CD4-positive, CD25-positive, alpha-beta regulatory T cell (primary cell): ENCODE measurements around the gene SLC9A7. TPM values are rescaled to one million over a fixed set of nuclear protein-coding genes. Genes with fewer than 3 reads are reported as not detected.

ENCODE experiments used
- ATAC-seq, 2 donors: fragments of 150-1000 bp; cut with Tn5 transposase; one replicate each; pipeline ENCODE4 v1.10.0; 2021; ENCODE audit warnings: low read depth in 2 of 2, moderate number of reproducible peaks in 2 of 2, moderate library complexity in 1 of 2
- DNase-seq, 3 donors: peaks; one replicate each; pipeline versions ENCODE4 v3.0.0 to v3.0.0-alpha.2; 2012 to 2022; ENCODE audit warnings: mixed read lengths in 1 of 3
- H3K27ac ChIP-seq: one replicate; pipeline ENCODE4 v1.7.0; 2013; ENCODE audit warnings: mild to moderate bottlenecking, low read length; ENCODE audit not compliant: insufficient read depth, poor library complexity, severe bottlenecking
- H3K27me3 ChIP-seq: one replicate; pipeline ENCODE4 v1.7.0; 2013; ENCODE audit warnings: low read length; ENCODE audit not compliant: control insufficient read depth, insufficient read depth
- H3K36me3 ChIP-seq: one replicate; pipeline ENCODE4 v1.7.0; 2013; ENCODE audit warnings: mild to moderate bottlenecking, low read length, moderate library complexity; ENCODE audit not compliant: control insufficient read depth, insufficient read depth
- H3K4me1 ChIP-seq: 2 replicates; pipeline ENCODE4 v1.7.0; 2013; ENCODE audit warnings: mild to moderate bottlenecking, low read length; ENCODE audit not compliant: insufficient read depth, control insufficient read depth, poor library complexity, severe bottlenecking
- H3K4me3 ChIP-seq: one replicate; pipeline ENCODE4 v1.7.0; 2013; ENCODE audit warnings: low read depth, mild to moderate bottlenecking, low read length, moderate library complexity
- H3K9me3 ChIP-seq, 2 experiments: 1 replicate in 1 of 2; 2 replicates in 1 of 2; pipeline ENCODE4 v1.7.0; 2013; ENCODE audit warnings: low read length in 2 of 2, mild to moderate bottlenecking in 1 of 2, moderate library complexity in 1 of 2; ENCODE audit not compliant: control insufficient read depth in 2 of 2
- H3K27ac Mint-ChIP-seq, 3 donors: one replicate each; pipeline ENCODE4 v1.8.0; 2020 to 2022; ENCODE audit warnings: mild to moderate bottlenecking in 3 of 3, mixed read lengths in 3 of 3, moderate library complexity in 2 of 3
- H3K27me3 Mint-ChIP-seq: one replicate; pipeline ENCODE4 v1.8.0; 2022; ENCODE audit warnings: mild to moderate bottlenecking, mixed read lengths
- H3K36me3 Mint-ChIP-seq: one replicate; pipeline ENCODE4 v1.8.0; 2020; ENCODE audit warnings: mixed read lengths
- H3K4me1 Mint-ChIP-seq, 4 donors: one replicate each; pipeline ENCODE4 v1.8.0; 2020 to 2022; ENCODE audit warnings: mixed read lengths in 4 of 4, mild to moderate bottlenecking in 1 of 4
- H3K4me3 Mint-ChIP-seq, 4 donors: one replicate each; pipeline ENCODE4 v1.8.0; 2020 to 2022; ENCODE audit warnings: mild to moderate bottlenecking in 4 of 4, mixed read lengths in 4 of 4, moderate library complexity in 3 of 4
- H3K9me3 Mint-ChIP-seq, 7 donors: one replicate each; pipeline ENCODE4 v1.8.0; 2020 to 2022; ENCODE audit warnings: mixed read lengths in 7 of 7, mild to moderate bottlenecking in 3 of 7, moderate library complexity in 2 of 7
- polyA plus RNA-seq, 4 donors: library from polyadenylated mRNA; unstranded; fragments of 300-500 nt; fragmentation: Illumina TruSeq; gene quantifications; one replicate each; pipeline ENCODE4 v1.2.3, GENCODE V29; 2021
- total RNA-seq: library from RNA; stranded (reverse); gene quantifications from one replicate; pipeline ENCODE4 v1.2.3, GENCODE V29; 2022

SLC9A7 gene
- total and polyA plus RNA-seq, 5 donors from 2014 or later = 3.6 to 6.4 (median 4.2) TPM

- no peaks in the 10 kb centered on the region for H3K9me3 ChIP-seq
- H3K4me3 Mint-ChIP-seq = peak overlapping the region in 2 of 4 donors; percentile 30 to 50
- peak overlapping the region; percentile 37 for H3K4me3 ChIP-seq
- ATAC-seq (no peak), DNase-seq (no peak)
- peaks cover 5% of the 10 kb centered on the region for H3K36me3 ChIP-seq
- peaks cover 0 to 3% (median 0%) of the 10 kb centered on the region in 7 donors for H3K9me3 Mint-ChIP-seq
- H3K27ac Mint-ChIP-seq = peak overlapping the region in 1 of 3 donors; percentile 92
- peaks cover 24% of the 10 kb centered on the region for H3K4me1 ChIP-seq
- peaks cover 13 to 31% (median 21%) of the 10 kb centered on the region in 4 donors for H3K4me1 Mint-ChIP-seq
- H3K27me3 ChIP-seq = no peaks in the 10 kb centered on the region
- H3K27ac ChIP-seq = no peak overlapping the region
- H3K36me3 Mint-ChIP-seq = peaks cover 3% of the 10 kb centered on the region
- H3K27me3 Mint-ChIP-seq = no peaks in the 10 kb centered on the region
These were observed 141.0 kb downstream of the SLC9A7 start for GRCh38 chrX:46617906-46618305.

GRCh38 chrX:46611658-46612362 lies 147.1 kb downstream of the SLC9A7 start:
- ATAC-seq = peak; percentile 81 to 90
- Mint-ChIP-seq H3K27ac (peak overlapping the region; percentile 11 to 61 (median 34)), H3K4me3 (peak overlapping the region; percentile 20 to 78 (median 70)), H3K9me3 (no peaks in the 10 kb centered on the region), H3K36me3 (no peaks in the 10 kb centered on the region), H3K27me3 (no peaks in the 10 kb centered on the region), H3K4me1 (peaks cover 12 to 56% (median 28%) of the 10 kb centered on the region in 4 donors)
- Histone ChIP-seq H3K4me1 (peaks cover 41% of the 10 kb centered on the region), H3K9me3 (no peaks in the 10 kb centered on the region), H3K27me3 (no peaks in the 10 kb centered on the region), H3K27ac (peak overlapping the region; percentile 37), H3K4me3 (peak overlapping the region; percentile 59), H3K36me3 (no peaks in the 10 kb centered on the region)
- DNase-seq = peak; percentile 8 to 79 (median 58)

GRCh38 chrX:46610070-46610658 lies 148.8 kb downstream of the SLC9A7 start:
- no peaks in the 10 kb centered on the region for H3K9me3 Mint-ChIP-seq
- Histone ChIP-seq H3K36me3 (no peaks in the 10 kb centered on the region), H3K4me3 (peak overlapping the region; percentile 34), H3K9me3 (no peaks in the 10 kb centered on the region), H3K27me3 (no peaks in the 10 kb centered on the region), H3K4me1 (peaks cover 40% of the 10 kb centered on the region), H3K27ac (peak overlapping the region; percentile 45)
- no peaks in the 10 kb centered on the region for H3K27me3 Mint-ChIP-seq
- peak in 1 of 2 donors; percentile 36 for ATAC-seq
- peak overlapping the region in 1 of 3 donors; percentile 17 for H3K27ac Mint-ChIP-seq
- H3K4me1 Mint-ChIP-seq = peaks cover 11 to 56% (median 26%) of the 10 kb centered on the region in 4 donors
- no peaks in the 10 kb centered on the region for H3K36me3 Mint-ChIP-seq
- H3K4me3 Mint-ChIP-seq = peak overlapping the region in 2 of 4 donors; percentile 1 to 65
- DNase-seq = peak in 1 of 3 donors; percentile 57

- no peaks in the 10 kb centered on the region for H3K27me3 ChIP-seq
These were observed 151.0 kb downstream of the SLC9A7 start for GRCh38 chrX:46607916-46608315.

GRCh38 chrX:46602468-46603102 lies 156.3 kb downstream of the SLC9A7 start:
- peaks cover 4% of the 10 kb centered on the region for H3K36me3 Mint-ChIP-seq
- H3K4me1 Mint-ChIP-seq = peaks cover 4 to 30% (median 8%) of the 10 kb centered on the region in 4 donors
- H3K27ac ChIP-seq = no peak overlapping the region
- peaks cover 7% of the 10 kb centered on the region for H3K36me3 ChIP-seq
- ATAC-seq (no peak), DNase-seq (no peak)
- no peaks in the 10 kb centered on the region for H3K27me3 ChIP-seq
- H3K4me1 ChIP-seq = no peaks in the 10 kb centered on the region
- H3K4me3 Mint-ChIP-seq = no peak overlapping the region
- no peaks in the 10 kb centered on the region for H3K9me3 Mint-ChIP-seq
- H3K4me3 ChIP-seq = no peak overlapping the region
- H3K27me3 Mint-ChIP-seq = no peaks in the 10 kb centered on the region
- peak overlapping the region in 2 of 3 donors; percentile 43 to 68 for H3K27ac Mint-ChIP-seq
- H3K9me3 ChIP-seq = no peaks in the 10 kb centered on the region

More at GRCh38 chrX:46607916-46608315, 151.0 kb downstream of the SLC9A7 start:
- Mint-ChIP-seq H3K27me3 (no peaks in the 10 kb centered on the region), H3K4me3 (peak overlapping the region in 1 of 4 donors; percentile 23), H3K4me1 (peaks cover 11 to 51% (median 20%) of the 10 kb centered on the region in 4 donors), H3K27ac (peak overlapping the region in 2 of 3 donors; percentile 3 to 32), H3K36me3 (no peaks in the 10 kb centered on the region), H3K9me3 (no peaks in the 10 kb centered on the region)
- H3K36me3 ChIP-seq = no peaks in the 10 kb centered on the region
- DNase-seq (no peak), ATAC-seq (no peak)
- no peak overlapping the region for H3K4me3 ChIP-seq
- no peaks in the 10 kb centered on the region for H3K9me3 ChIP-seq
- H3K27ac ChIP-seq = no peak overlapping the region
- peaks cover 32% of the 10 kb centered on the region for H3K4me1 ChIP-seq

- Histone ChIP-seq H3K36me3 (peaks cover 7% of the 10 kb centered on the region), H3K27me3 (no peaks in the 10 kb centered on the region), H3K27ac (no peak overlapping the region), H3K9me3 (no peaks in the 10 kb centered on the region), H3K4me3 (no peak overlapping the region), H3K4me1 (no peaks in the 10 kb centered on the region)
- Mint-ChIP-seq H3K36me3 (peaks cover 4% of the 10 kb centered on the region), H3K4me3 (no peak overlapping the region), H3K9me3 (no peaks in the 10 kb centered on the region), H3K27ac (no peak overlapping the region), H3K27me3 (no peaks in the 10 kb centered on the region), H3K4me1 (peaks cover 4 to 33% (median 10%) of the 10 kb centered on the region in 4 donors)
- no peak for DNase-seq
- ATAC-seq = no peak
These were observed 157.6 kb downstream of the SLC9A7 start for GRCh38 chrX:46601283-46601682.

GRCh38 chrX:46599051-46599560 lies 159.8 kb downstream of the SLC9A7 start:
- ATAC-seq (no peak), DNase-seq (no peak)
- no peaks in the 10 kb centered on the region for H3K27me3 Mint-ChIP-seq
- Histone ChIP-seq H3K36me3 (peaks cover 7% of the 10 kb centered on the region), H3K27ac (no peak overlapping the region), H3K9me3 (no peaks in the 10 kb centered on the region), H3K4me1 (no peaks in the 10 kb centered on the region), H3K4me3 (no peak overlapping the region), H3K27me3 (no peaks in the 10 kb centered on the region)
- peaks cover 4% of the 10 kb centered on the region for H3K36me3 Mint-ChIP-seq
- no peak overlapping the region for H3K27ac Mint-ChIP-seq
- H3K4me1 Mint-ChIP-seq = peaks cover 7 to 48% (median 10%) of the 10 kb centered on the region in 4 donors
- H3K9me3 Mint-ChIP-seq = no peaks in the 10 kb centered on the region
- peak overlapping the region in 1 of 4 donors; percentile 74 for H3K4me3 Mint-ChIP-seq
